HG03457 (cell line): Measurements from ENCODE around the gene SRP72.
"Not testable (repeated sequence)": the region's sequence is repeated elsewhere in the genome, so short reads cannot be mapped to it uniquely, and the experiment has no call there.

Experiments used
- ATAC-seq: cut with Tn5 transposase; IDR thresholded peaks from one replicate; pipeline ENCODE4 v1.9.1; 2021; ENCODE audit warnings: moderate number of reproducible peaks; ENCODE audit not compliant: unreplicated experiment

The SRP72 gene

DNA sequence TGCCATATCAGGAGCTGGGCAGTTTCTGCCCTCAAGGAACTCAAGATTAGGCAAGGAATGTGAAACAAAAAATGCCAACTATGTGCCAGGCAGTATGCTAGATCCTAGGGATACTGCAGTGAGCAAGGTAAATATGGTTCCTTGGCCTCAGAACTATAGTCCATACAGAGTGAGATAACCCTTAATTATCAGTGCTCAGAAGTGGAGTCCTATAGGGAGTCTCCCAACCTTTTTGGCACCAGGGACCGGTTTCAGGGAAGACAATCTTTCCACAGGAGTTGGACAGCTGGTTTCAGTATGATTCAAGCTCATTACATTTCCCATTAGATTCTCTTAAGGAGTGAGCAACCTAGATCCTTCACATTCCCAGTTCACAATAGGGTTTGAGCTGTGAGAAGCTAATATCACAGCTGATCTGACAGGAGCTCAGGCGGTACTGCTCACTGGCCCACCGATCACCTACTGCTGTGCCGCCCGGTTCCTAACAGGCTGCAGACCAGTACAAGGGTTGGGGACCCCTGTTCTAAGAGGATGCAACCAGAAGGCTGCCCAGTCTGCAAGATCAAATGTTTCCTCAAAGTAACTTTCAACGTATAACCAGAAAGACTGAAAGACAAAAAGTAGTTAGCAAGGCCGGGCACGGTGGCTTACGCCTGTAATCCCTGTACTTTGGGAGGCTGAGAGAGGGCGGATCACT lies 1.7 kb upstream of the SRP72 start:
- no peak for ATAC-seq

DNA sequence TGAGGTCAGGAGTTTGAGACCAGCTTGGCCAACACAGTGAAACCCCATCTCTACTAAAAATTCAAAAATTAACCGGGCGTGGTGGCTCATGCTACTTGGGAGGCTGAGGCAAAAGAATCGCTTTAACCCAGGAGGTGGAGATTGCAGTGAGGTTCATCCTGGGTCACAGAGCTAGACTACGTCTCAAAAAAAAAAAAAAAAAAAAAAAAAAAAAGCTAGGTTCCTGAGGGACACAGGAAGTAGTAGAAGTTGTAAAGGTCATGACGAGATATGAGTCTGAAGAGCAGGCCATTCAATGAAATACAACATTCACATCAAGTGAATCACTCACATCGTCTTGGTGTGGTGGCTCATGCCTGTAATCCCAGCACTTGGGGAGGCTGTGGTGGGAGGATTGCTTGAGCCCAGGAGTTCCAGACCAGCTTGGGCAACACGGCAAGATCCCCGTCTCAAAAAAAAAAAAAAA lies 1.1 kb upstream of the SRP72 start:
- not testable (repeated sequence) for ATAC-seq

DNA sequence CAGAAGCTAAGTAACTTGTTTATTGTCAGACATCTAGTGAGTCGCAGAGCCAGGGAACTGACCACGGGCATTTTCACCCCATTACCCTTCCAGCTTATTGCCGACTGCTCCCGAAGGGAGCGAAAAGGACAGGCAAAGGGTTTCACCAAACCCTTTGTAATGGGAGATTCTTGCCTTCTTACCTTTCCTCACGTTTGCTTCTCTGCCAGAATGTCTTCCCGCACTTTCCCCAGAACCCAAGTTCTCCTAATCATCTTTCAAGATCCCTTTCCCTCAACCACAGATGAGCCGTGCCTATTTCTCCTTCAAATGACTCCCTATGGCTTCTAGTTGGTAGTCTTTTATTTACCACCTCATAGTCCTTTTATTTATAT lies 520 bp upstream of the SRP72 start:
- no peak for ATAC-seq

DNA sequence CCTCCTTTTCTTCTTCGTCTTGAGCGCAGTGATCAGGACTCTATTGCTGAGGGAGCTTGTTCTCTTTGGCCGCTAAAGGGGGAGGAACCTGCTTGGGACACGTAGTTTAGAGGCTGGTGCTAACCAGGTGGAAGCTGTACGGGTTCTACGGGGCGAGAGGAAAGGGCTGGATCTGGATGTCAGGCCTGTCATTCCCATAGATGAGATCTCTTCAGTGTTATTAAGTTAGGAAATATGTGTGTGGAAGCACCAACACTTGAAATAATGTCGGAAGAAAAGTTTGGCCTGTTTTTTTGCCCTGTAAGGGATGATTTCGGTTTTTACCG lies 643 bp downstream of the SRP72 start:
- ATAC-seq = peak; percentile 41

DNA sequence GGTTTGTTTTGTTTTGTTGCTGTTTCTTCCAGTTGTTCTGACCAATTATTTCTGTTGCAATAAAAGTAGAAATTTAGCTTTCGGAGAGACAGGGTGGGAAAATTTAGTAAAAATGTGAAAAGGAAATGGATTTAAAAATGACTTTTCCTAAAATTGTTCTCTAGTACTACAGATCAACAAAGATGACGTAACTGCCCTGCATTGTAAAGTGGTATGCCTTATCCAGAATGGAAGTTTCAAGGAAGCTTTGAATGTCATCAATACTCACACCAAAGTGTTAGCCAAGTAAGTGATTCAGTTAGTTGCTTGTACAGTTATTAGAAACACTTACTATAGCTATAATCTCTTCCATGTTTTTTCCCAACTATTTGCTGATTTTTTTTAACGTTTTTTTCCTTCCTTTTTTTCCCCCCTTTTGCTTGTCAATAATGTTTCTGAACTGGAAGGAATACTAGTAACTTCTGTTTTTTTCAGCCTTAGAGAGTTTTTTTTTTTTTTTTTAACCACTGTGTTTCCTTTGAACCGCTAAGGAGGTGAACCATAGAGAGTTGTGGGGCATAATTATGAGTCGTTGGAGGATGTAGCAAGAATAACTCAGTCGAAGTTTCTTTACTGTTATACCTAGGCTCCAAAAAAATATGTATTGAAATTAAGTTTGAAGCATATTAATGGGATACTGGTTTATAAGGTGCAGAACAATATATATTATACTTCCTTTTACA lies 2.2 kb downstream of the SRP72 start:
- ATAC-seq = no peak

DNA sequence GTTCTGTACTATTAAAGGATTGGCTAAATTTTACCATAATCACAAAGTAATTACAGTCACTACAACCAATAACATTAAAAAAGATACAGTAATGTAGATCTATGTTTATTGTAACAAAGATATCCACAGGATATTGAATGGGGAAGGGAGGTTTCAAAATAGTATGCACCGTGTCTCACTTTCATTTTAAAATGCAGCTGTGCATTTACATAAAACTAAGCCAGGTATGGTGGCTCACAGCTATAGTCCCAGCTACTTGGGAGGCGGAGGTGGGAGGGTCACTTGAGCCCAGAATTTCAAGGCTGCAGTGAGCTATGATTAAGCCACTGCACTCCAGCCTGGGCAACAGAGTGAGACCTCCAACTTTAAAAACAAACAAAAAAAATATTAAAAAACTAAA lies 8.5 kb downstream of the SRP72 start:
- ATAC-seq = no peak

DNA sequence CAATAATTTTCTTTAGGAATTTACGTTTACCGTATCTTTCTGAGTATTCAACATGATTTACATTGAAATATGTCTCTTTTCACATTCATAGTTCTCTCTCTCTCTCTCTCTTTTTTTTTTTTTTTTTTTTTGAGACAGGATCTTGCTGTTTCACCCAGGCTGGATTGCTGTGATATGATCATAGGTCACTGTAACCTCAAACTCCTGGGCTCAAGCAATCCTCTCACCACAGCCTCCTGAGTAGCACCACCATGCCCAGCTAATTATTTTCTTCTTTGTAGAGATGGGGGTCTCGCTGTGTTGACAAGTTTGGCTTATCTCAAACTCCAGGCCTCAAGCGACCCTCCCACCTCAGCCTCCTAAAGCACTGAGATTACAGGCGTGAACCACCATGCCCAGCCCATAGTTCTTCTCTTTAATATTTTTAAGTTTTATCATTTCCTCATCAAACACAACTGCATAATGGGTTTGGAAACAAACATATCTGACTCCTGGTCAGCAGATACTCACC lies 9.8 kb downstream of the SRP72 start:
- ATAC-seq = no peak

DNA sequence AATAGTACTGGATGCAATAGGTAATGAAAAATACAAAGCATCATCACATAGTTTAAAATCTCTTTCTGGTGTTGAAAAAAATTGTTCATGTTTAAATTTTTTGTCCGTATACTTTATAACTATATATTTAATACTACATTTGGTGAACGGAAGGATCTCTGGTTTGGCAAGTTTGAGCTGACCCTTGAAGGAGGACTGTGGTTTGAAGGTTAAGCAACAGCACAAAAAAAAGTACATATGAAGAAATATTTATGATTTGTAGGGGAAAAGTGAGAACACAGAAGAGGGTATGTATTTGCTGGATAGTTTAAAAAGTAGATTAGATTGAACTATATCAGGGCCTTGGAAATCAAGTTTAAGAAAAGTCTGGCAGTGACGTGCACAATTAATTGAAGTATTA lies 13.3 kb downstream of the SRP72 start:
- ATAC-seq = no peak

DNA sequence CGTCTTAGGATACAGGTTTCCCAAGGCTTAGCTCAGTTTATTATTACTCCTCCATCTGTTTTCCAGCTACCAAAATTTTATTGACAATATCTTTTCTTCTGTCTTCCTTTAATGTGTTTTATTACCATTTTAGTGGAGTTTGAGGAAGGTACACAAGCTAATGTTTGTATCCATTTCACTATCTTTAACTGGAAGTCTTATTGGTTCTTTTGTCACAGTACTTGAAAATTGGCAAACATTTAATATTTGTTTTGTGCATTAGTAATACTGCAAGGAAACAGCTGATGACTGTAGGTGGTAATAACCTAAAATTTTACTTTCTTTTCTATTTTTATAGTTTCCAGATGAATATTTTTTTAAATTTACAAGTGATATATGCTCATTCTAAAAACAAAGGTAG lies 28.8 kb downstream of the SRP72 start:
- no peak for ATAC-seq

DNA sequence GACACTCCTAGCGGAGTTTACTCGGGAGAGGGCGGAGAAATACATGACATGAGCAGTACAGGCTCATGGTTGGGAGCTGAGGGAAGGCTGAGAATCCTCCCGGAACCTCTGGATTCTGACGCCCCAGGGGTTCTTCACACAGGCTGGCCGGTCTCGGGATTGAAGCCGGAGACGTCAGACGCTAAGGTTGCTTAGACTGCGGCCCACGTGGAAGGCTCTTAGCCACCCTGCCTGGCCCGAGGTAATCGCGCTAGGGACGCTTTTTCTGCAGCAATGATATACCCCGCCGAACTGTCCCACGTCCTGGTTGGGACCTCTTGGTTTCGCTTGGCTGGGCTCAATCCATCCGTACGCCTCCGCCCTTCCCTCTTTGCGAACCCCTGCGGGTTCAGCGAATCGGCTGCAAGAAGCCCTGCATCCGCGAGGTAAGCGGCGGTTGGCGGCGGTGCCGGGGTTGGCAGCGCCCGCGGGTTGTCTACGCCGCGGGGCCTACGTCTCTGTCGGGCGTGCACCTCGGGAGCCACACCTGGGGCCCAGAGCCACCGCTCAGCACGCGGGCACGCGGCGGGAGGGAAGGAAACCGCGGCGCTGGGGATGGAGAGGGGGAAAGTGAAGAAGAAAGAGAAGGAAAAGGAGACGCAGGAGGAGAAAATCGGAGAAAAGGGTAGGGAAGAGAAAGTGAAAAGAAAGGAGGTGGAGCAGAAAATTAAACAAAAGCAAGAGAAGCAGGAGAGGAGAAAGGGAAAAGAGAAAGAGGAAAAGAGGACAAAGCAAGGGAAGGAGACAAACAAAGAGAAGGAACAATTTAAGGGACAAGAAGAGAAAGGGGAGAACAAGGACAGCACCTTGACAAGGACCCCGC lies 38.1 kb downstream of the SRP72 start, which contains the start of gene ARL9:
Gene ARL9 (plus strand): TSS at position 523 of the 862 bp plus-strand sequence. CDS start 72 bp downstream, at position 595.
- no peak for ATAC-seq

DNA sequence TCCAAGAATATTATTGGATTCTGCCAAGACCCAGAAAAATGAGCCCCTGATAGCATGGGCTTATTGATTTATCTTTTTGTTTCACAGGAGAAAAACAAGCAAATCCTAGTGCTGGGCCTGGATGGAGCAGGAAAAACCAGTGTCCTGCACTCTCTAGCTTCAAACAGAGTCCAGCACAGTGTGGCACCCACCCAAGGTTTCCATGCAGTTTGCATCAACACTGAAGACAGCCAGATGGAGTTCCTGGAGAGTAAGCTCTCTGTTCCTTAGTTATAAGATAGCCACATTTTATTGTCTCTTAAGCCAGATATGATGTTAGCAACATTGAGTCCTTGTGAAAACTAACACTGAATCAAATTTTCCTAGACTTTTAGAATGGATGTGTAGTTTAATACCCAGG lies 43.7 kb downstream of the SRP72 start:
- ATAC-seq = no peak

DNA sequence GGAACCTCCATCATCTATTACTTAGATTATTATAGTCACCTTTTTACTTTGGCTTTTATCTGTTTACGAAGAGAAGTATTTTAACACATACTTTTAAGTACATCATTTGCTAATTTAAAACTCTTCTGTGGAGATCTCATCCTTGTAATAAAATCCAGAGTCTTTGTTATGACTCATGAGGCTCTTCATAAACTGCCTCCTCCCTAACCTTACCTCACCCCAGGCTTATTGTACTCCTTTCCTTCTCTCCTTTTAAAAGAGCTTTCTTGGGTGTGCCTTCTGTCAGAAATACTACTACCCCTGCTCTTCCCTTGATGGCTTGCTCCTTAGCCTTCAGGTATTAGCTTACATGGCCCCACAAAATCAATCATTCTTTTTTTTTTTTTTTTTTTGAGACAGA lies 44.7 kb downstream of the SRP72 start:
- ATAC-seq = no peak

DNA sequence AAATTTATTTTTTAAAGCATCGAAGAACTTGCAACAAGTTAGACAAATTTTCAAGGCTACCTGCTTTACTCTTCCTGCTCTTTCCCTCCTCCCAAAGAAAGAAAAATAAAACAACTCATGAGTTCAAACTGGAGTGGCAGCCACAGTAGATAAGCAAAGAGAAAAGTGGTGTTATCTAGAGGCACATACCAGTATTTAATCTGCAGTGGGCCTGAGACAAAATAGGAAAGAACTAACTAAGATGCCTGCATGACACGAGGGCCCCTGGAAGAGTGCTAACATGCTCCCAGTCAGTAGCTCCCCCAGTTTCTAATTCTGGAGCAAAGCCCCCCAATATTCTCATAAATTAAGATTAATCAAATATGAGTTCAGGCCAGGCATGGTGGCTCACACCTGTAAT lies 46.1 kb downstream of the SRP72 start:
- ATAC-seq = no peak

DNA sequence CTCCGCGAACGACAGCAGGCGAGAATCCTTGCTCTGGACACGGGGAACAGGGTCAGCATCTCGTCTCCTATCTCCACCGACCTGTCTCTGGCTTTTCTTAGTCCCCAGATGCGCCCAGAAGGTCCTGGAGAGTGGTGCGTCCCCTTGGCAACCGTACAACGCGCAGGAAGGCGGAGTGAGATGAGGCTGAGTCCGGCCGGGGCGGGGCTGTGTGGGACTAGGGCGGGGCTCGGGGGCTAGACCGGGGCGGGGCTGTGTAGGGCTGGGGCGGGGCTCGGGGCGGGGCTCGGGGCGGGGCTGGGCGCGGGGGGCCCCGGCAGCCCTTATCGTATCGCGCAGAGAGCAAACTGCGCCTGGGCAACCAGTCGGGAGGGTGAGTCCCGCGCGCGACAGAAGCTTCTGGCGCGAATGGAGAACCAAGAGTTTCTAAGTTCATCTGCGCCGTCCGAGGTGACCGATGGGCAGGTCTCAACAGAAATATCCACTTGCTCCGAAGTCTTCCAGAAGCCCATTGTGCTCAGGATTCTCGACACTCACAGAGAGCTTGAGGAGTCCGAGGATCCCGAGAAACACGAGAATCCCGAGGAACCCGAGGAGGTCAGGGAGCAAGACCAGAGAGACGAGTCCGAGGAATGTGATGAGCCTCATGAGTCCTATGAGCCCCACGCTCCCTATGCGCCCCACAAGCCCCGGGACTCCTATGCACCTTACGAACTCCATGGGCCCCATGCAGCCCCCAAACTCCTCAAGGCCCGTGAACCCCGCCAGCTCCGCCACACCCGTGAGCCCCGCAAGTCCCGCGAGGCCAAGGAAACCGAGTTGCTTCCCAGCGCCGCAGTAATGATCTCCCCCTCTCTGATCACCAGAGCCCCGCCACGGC lies 63.1 kb downstream of the SRP72 start:
- ATAC-seq = peak; percentile 94

DNA sequence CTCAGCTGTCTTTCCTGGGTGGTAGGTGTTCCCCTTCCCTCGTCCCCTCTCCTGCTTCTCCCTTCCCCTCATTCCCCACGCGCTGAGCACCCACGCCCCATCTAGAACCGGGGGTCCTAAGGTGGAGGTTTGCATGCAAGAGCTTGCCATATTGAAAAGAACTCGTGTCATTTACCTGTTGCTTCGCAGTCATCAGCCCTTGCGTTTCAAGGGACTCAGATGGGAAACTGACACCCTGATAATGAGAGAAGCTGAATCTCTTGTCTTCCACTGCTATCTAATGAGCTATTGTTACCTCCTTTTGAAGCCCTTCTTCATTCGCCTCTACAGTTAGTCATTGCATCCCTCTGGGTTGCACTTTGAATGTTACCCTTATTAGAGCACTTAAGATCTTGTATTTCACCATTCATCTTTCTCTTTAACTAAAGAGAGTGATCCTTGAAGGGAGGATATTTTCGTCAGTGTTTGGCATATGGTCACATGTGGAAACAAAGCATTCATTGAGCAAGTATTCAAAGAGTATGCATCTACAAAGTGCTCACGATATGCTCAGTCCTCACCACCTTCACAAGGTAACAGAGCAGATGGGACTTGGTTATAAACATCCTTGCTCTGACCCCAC lies 63.8 kb downstream of the SRP72 start:
- ATAC-seq = no peak

DNA sequence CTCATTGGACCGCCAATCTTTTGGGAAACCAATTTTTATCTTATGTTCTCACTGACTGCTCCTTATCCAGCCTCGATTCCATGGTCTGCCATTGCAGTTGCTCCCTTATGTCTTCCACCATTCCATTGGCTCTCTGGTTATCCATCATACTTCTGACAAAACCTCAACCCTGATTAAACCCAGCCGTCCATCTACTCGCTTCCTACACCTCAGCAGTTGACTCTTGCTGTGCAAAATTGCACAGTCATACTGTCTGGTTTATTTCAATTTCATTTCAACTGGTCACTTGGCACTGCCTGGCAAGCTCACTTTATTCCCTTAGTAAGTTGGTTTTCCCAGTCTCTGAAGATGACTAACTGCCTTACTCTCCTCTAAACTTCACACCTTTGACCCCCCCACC lies 64.4 kb downstream of the SRP72 start:
- ATAC-seq = no peak

DNA sequence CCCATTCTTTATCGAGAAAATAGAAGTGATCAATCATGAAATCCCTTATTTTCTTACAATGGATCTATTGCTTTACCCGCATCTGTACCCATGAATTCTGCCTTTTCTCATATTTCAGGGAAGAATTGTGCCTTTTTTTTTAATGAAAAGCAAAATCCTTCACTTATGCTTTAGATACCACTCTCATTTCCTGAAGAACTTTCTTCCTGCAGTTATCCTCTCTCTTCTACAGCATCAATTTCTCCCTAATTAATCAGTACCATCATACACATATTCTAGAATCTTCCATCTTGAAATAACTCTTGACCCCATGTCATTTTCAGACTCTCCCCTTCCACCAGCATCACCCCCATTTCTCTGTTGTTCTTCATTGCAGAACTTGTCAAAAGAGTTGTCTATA lies 64.8 kb downstream of the SRP72 start:
- no peak for ATAC-seq

DNA sequence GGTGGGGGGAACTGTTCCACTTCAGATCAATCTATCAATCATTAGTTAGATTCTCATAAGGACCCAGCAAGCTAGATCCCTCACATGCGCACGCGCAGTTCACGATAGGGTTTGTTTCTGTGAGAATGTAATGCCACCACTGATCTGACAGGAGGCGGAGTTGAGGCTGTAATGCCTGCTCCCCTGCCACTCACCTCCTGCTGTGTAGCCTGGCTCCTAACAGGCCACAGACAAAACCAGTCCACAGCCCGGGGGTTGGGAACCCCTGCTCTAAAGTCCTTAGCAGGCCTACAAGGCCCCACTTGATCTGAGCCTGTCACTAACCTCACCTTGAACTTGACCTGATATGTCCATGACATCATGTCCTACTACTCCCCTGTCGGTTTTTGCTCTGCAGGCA lies 68.5 kb downstream of the SRP72 start:
- ATAC-seq = no peak

DNA sequence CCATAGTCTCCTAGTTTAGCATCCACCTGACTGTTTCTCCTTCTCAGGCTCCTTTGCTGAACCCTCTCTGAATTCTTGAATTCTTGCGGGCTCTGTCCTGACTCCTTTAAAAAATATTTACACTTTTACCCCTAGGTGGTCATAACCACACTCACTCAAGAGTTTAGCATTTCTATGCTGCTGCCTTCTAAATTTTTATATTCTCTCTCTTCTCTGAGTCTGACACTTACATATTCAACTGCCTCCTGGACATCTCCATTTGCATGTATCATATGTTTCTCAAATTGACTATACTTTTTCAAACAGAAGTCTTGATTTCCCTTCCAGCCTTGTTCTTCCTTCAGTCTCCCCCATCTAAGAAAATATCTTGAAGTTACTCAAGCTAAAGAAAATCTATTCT lies 69.7 kb downstream of the SRP72 start:
- no peak for ATAC-seq

DNA sequence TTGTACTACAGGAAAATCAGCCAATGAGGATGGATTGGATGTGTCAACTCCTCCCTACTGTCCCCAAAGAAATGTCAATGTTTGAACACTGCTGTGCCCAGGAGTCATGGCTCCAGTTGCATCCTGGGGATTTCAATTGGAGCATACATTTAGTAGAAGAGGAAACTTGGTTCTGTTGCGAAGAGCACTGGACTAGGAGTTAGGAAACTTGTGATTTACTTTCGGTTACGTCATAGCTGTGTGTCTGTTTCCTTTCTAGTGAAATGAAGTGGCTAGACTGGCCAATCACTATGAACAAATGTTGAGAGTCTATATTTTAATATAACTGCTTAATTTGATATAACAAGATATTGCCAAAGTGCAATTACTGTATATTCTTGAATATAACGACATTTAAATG lies 73.4 kb downstream of the SRP72 start:
- ATAC-seq = no peak
